ENCODE results near the gene RAB3D.

DNA sequence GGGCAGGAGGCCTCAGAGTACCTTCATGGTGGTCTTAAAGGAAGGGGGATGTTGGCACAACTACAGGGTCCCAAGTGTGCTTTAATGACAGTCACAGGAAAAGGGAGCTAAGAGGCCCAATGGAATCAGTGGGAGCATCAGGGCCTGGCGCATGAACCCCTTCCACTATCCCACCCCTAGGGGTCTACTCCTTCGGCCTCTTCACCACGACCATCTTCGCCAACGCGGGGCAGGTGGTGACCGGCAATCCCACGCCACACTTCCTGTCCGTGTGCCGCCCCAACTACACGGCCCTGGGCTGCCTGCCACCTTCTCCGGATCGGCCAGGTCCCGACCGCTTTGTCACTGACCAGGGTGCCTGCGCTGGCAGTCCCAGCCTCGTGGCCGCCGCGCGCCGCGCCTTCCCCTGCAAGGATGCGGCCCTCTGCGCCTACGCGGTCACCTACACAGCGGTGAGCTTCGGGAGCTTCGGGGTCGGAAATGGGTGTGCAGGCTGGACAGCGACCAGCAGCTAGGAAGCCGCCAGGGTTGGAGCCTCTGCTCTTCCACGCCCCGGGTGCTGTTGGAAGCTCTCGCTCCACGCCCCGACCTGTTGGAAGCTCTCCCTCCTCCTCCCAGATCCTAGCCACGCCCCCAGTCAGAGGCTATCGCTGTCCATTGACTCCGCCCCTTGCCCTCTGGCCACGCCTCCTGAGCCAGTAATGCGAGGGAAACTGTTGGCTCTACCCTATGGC is 21.7 kb upstream of the RAB3D start:
- no peak for TF ChIP-seq CTCF (IDR thresholded peaks at IDR 0.05)
- TF ChIP-seq POLR2A (IDR thresholded peaks at IDR 0.05), result no peak
